ENCODE results near the gene TERC.

DNA sequence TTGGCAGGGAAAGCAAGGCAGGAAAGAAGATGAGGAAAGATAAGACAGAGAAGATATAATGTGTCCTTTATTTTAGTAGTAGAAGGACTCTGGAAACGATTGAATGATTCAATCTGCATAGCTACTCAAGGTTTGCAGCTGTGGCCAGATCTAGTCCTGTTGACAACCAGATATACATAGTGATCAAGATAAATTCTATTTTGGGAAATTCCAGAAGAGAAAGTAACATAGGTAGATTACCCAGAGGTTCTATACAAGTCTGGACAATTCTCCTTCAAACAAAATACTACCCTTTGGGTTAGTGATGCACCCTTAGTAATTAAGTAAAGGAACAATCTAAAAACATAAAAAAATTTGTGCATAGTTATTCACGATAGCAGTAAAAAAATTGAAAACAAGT is 9.4 kb downstream of the TERC start:
- TF ChIP-seq, protein P1, sequence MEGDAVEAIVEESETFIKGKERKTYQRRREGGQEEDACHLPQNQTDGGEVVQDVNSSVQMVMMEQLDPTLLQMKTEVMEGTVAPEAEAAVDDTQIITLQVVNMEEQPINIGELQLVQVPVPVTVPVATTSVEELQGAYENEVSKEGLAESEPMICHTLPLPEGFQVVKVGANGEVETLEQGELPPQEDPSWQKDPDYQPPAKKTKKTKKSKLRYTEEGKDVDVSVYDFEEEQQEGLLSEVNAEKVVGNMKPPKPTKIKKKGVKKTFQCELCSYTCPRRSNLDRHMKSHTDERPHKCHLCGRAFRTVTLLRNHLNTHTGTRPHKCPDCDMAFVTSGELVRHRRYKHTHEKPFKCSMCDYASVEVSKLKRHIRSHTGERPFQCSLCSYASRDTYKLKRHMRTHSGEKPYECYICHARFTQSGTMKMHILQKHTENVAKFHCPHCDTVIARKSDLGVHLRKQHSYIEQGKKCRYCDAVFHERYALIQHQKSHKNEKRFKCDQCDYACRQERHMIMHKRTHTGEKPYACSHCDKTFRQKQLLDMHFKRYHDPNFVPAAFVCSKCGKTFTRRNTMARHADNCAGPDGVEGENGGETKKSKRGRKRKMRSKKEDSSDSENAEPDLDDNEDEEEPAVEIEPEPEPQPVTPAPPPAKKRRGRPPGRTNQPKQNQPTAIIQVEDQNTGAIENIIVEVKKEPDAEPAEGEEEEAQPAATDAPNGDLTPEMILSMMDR (conservative IDR thresholded peaks at IDR 0.05; ENCODE audit: low read length) = no peak
- TF ChIP-seq EZH2phosphoT487 (IDR thresholded peaks at IDR 0.05; ENCODE audit: borderline replicate concordance) = no peak

All from Loucy (cell line).